Ureter (tissue), 1 donor: ENCODE data around the gene ESYT1. TPM values are rescaled to one million over a fixed set of nuclear protein-coding genes. Genes with fewer than 3 reads are reported as not detected.

Source experiments
- DNase-seq: peaks from one replicate; pipeline ENCODE4 v3.0.0-alpha.2; 2020; ENCODE audit warnings: low spot score
- total RNA-seq: library from RNA; stranded (reverse); gene quantifications from one replicate; pipeline ENCODE4 v1.2.4, GENCODE V29; 2023
- donor health status: DM: yes; HTN: yes; CAD: no.

The ESYT1 gene, protein sequence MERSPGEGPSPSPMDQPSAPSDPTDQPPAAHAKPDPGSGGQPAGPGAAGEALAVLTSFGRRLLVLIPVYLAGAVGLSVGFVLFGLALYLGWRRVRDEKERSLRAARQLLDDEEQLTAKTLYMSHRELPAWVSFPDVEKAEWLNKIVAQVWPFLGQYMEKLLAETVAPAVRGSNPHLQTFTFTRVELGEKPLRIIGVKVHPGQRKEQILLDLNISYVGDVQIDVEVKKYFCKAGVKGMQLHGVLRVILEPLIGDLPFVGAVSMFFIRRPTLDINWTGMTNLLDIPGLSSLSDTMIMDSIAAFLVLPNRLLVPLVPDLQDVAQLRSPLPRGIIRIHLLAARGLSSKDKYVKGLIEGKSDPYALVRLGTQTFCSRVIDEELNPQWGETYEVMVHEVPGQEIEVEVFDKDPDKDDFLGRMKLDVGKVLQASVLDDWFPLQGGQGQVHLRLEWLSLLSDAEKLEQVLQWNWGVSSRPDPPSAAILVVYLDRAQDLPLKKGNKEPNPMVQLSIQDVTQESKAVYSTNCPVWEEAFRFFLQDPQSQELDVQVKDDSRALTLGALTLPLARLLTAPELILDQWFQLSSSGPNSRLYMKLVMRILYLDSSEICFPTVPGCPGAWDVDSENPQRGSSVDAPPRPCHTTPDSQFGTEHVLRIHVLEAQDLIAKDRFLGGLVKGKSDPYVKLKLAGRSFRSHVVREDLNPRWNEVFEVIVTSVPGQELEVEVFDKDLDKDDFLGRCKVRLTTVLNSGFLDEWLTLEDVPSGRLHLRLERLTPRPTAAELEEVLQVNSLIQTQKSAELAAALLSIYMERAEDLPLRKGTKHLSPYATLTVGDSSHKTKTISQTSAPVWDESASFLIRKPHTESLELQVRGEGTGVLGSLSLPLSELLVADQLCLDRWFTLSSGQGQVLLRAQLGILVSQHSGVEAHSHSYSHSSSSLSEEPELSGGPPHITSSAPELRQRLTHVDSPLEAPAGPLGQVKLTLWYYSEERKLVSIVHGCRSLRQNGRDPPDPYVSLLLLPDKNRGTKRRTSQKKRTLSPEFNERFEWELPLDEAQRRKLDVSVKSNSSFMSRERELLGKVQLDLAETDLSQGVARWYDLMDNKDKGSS
- 131 TPM for total RNA-seq

GRCh38 chr12:56127888-56128669 is at the start of gene ESYT1:
ESYT1 (plus strand) TSS chr12:56128267; CDS start chr12:56128320, 53 bp downstream.
- DNase-seq = peak; percentile 99

- DNase-seq = no peak
Measured at GRCh38 chr12:56078427-56078826, 49.6 kb upstream of the ESYT1 start.

- DNase-seq = peak; percentile 89
Measured at GRCh38 chr12:56078931-56079722, 48.9 kb upstream of the ESYT1 start.

- peak; percentile 83 for DNase-seq
Measured at GRCh38 chr12:56079723-56080555, 48.1 kb upstream of the ESYT1 start, which contains the start of gene ERBB3. ERBB3 (plus strand) TSS chr12:56080165; CDS start chr12:56080301, 136 bp downstream.

GRCh38 chr12:56080556-56081138 is 47.4 kb upstream of the ESYT1 start:
- peak; percentile 56 for DNase-seq

- DNase-seq = no peak
Measured at GRCh38 chr12:56081393-56082347, 46.4 kb upstream of the ESYT1 start.

DNA sequence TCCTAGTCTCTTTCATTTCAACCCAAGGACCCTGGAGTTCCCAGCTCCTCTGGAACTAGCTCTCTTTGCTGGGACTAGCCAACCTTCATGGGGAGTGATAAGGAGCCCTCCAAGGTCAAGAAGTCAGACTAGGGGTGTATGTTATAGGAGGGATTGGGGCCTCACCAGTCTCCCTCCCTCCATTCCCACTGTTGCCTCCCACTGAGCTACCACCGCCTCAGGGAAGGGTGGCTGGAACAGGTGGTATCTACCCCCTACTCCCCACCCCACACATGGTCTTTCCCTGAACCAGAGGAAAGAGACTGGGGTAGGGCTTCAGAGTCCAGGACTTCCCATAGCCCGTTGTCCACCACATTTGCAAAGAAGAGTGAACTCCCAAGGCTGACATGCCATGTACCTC is 45.7 kb upstream of the ESYT1 start:
- no peak for DNase-seq

- DNase-seq = no peak
Measured at GRCh38 chr12:56082967-56083366, 45.1 kb upstream of the ESYT1 start.

GRCh38 chr12:56084958-56085543 is 43.0 kb upstream of the ESYT1 start:
- no peak for DNase-seq

DNA sequence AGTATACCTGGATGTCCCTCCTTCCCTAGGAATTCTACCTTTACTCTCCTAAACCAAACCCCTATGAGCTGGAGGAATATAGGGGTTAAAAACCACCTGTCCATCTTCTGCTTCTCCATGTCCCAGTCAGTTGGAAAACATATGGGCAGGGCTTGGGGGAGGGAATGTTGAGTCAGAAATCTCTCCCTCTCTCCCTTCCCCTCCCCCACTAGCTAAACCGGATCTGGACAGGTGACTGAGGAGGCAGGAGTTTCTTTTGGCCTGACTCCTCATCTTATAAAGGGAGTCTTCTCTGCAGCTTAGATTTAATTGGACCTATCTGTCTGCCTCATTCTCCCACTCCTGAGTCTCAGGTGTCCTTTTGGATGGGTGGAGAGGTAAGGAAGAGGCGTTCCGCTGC is 42.0 kb upstream of the ESYT1 start:
- peak; percentile 81 for DNase-seq

- no peak for DNase-seq
Measured at GRCh38 chr12:56086608-56087007, 41.5 kb upstream of the ESYT1 start.

DNA sequence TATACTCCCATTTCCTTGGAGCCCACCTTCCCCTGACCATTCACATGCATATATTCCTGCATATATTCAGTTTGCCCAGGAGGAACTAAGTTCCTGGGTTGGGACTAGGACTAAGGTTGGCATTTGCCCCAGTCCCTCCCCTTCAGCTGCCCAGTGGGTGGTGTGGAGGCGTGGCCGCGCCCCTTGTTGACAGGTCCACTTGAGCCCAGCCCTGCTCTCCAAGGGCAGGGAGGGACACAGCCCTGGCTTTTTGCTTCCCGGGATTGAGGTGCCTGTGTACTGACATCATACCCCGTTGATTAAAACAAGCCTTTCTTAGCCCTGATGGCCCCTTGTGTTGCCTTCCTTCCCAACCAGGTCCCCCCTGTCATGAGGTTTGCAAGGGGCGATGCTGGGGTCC is 40.8 kb upstream of the ESYT1 start:
- DNase-seq = peak; percentile 78

- no peak for DNase-seq
Measured at GRCh38 chr12:56097738-56098137, 30.3 kb upstream of the ESYT1 start.

DNA sequence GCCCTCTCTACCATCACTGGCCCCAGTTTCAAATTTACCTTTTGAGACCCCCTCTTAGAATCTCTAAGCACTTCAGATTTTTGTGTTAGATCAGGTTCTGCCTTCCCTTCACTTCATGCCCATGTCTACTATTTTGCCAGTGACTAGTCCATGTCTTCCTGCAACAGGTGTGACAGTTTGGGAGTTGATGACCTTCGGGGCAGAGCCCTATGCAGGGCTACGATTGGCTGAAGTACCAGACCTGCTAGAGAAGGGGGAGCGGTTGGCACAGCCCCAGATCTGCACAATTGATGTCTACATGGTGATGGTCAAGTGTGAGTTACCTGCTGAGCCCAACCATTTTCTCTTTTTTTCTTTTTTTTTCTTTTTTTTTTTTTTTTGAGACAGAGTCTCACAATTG is 29.5 kb upstream of the ESYT1 start:
- no peak for DNase-seq

DNA sequence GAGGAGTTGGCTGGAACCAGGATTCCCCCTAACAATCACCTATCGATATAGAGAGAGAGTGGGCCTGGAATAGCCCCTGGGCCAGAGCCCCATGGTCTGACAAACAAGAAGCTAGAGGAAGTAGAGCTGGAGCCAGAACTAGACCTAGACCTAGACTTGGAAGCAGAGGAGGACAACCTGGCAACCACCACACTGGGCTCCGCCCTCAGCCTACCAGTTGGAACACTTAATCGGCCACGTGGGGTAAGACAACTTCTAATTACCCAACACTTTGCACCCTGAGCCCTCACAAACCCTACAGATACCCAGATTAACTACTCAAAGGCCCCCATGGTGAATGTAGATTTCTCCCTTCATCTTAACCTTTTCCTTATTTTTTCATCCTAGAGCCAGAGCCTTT is 28.3 kb upstream of the ESYT1 start:
- no peak for DNase-seq

- no peak for DNase-seq
Measured at GRCh38 chr12:56101045-56101444, 27.0 kb upstream of the ESYT1 start.

GRCh38 chr12:56102683-56103065 is 25.4 kb upstream of the ESYT1 start:
- no peak for DNase-seq
